GM10248 (cell line): Measurements from ENCODE around the gene LAMA2.

Experiments used
- CTCF ChIA-PET: fragments of 300-600 bp; sonication (Branson Sonifier 250); formaldehyde crosslinking; extraction: SDS; loops from one replicate; lab custom pipeline; 2021; ENCODE audit warnings: antibody characterized with exemption; lab: Yijun Ruan, JAX
- POLR2A ChIA-PET: fragments of 350-650 bp; sonication (Branson Sonifier 250); formaldehyde crosslinking; extraction: SDS; loops from one replicate; lab custom pipeline; 2020; ENCODE audit warnings: antibody characterized with exemption; lab: Yijun Ruan, JAX
- DNase-seq: peaks from one replicate; pipeline ENCODE4 v3.0.0; 2012; ENCODE audit errors: extremely low spot score
- CTCF ChIP-seq: IDR thresholded peaks from 2 replicates; pipeline ENCODE4 v1.5.1; 2012; ENCODE audit warnings: mild to moderate bottlenecking, low read depth; ENCODE audit errors: extremely low read depth, missing control alignments, control extremely low read depth

The LAMA2 gene

GRCh38 chr6:129542705-129543104, 659.8 kb downstream of the LAMA2 start:
- no peak for TF ChIP-seq CTCF
- CTCF ChIA-PET: no interaction called here
- POLR2A ChIA-PET: no interaction called here
- DNase-seq: no peak

GRCh38 chr6:129543981-129544380, 661.0 kb downstream of the LAMA2 start:
- ChIA-PET POLR2A (no interaction called here), CTCF (no interaction called here)
- TF ChIP-seq CTCF: no peak
- DNase-seq: no peak

GRCh38 chr6:129544892-129545612, 662.1 kb downstream of the LAMA2 start:
- ChIA-PET CTCF (no interaction called here), POLR2A (no interaction called here)
- DNase-seq: no peak
- TF ChIP-seq CTCF: no peak

GRCh38 chr6:129546702-129547101, 663.8 kb downstream of the LAMA2 start:
- DNase-seq: no peak
- ChIA-PET POLR2A (no interaction called here), CTCF (interaction anchor here (0.9 to 1.1 kb wide), 2 partner anchors 20 to 47 kb away, joined by 3 to 4 read pairs; no protein-coding TSS in a partner anchor)
- TF ChIP-seq CTCF: no peak

- ChIA-PET CTCF (no interaction called here), POLR2A (no interaction called here)
- DNase-seq: no peak
- no peak for TF ChIP-seq CTCF
Observed at GRCh38 chr6:129551486-129551885, 668.5 kb downstream of the LAMA2 start.

- ChIA-PET CTCF (interaction anchor here (1.2 kb wide), 1 partner anchor 38 kb away, joined by 3 read pairs; no protein-coding TSS in a partner anchor), POLR2A (no interaction called here)
- DNase-seq: no peak
- no peak for TF ChIP-seq CTCF
Observed at GRCh38 chr6:129552413-129552812, 669.5 kb downstream of the LAMA2 start.
